Psoas muscle (tissue), 8 donors: ENCODE data around the gene SRP9. TPM values are rescaled to one million over a fixed set of nuclear protein-coding genes. Genes with fewer than 3 reads are reported as not detected.

Source experiments
- ATAC-seq, 4 donors: fragments of 200-7000 bp; cut with Tn5 transposase; one replicate each; pipeline ENCODE4 v1.9.1; 2020; ENCODE audit warnings: moderate library complexity in 3 of 4, mild to moderate bottlenecking in 2 of 4
- DNase-seq, 2 donors: peaks; one replicate each; pipeline ENCODE4 v3.0.0-alpha.2; 2020
- H3K27ac ChIP-seq: fragments of 200-600 bp; one replicate; pipeline ENCODE4 v1.8.0; 2022
- H3K27me3 ChIP-seq, 3 donors: fragments of 200-600 bp in 1 of 3; one replicate each; pipeline versions ENCODE4 v1.6.1 to v1.8.0; 2013 to 2022; ENCODE audit warnings: low read length in 2 of 3, mild to moderate bottlenecking in 2 of 3, moderate library complexity in 1 of 3; ENCODE audit not compliant: insufficient read depth in 3 of 3
- H3K36me3 ChIP-seq, 2 donors: fragments of 200-600 bp in 1 of 2; one replicate each; pipeline versions ENCODE4 v1.6.1 to v1.8.0; 2013 to 2022; ENCODE audit warnings: low read depth in 1 of 2, mild to moderate bottlenecking in 1 of 2, moderate library complexity in 1 of 2; ENCODE audit not compliant: insufficient read depth in 1 of 2
- H3K4me1 ChIP-seq: fragments of 200-600 bp; one replicate; pipeline ENCODE4 v1.8.0; 2022
- H3K4me3 ChIP-seq: fragments of 200-600 bp; one replicate; pipeline ENCODE4 v1.8.0; 2022; ENCODE audit warnings: mild to moderate bottlenecking
- H3K9me3 ChIP-seq: fragments of 200-600 bp; one replicate; pipeline ENCODE4 v1.8.0; 2022
- CTCF ChIP-seq: fragments of 200-600 bp; IDR thresholded peaks from one replicate; pipeline ENCODE4 v1.8.0; 2022; ENCODE audit warnings: antibody characterized with exemption
- WGBS, 3 donors: extraction: QIAGEN DNeasy Blood & Tissue Kit; methylation state at CpG; one replicate each; pipeline versions ENCODE4 v1.1.6 to v1.1.7; 2013; 5-methylcytosine and 5-hydroxymethylcytosine counted together
- intact Hi-C, 2 donors: fragments of 100-400 bp; cut with DNase I; formaldehyde crosslinking; loops; one replicate each; pipeline versions ENCODE4 v1.11.0 to v1.14.2; 2022
- polyA plus RNA-seq, 3 donors: library from polyadenylated mRNA; stranded (reverse); fragments of 200-250 nt; gene quantifications; one replicate each; pipeline ENCODE4 v1.2.3, GENCODE V29; 2013
- total RNA-seq, 4 donors: library from RNA; stranded (reverse); fragmentation: NEBNext Ultra II Directional in 2 of 4; extraction: Animal tissue kit (Norgen Biotek cat#: 25700) in 2 of 4; gene quantifications; one replicate each; pipeline versions ENCODE4 v1.2.1 to v1.2.4, GENCODE V29; 2021 to 2023
- donor health status: healthy with polysubstance abuse.
- donor health status: DM: no; HTN: no; CAD: no; lungs with moderate emphysema.
- donor health status: Bipolar disorder and iron deficiency.
- donor health status: healthy.
- donor health status: DM: yes; HTN: yes; CAD: no.
- donor health status: DM: no; HTN: no; CAD: no.
- donor health status: DM: no; HTN: no; CAD: no.
- donor health status: DM: yes; HTN: yes; CAD: no.

The SRP9 gene
- total and polyA plus RNA-seq, 7 donors: 137 to 216 (median 143) TPM

- Histone ChIP-seq H3K4me3 (peak overlapping the region; percentile 17), H3K27ac (peak overlapping the region; percentile 73), H3K9me3 (no peaks in the 10 kb centered on the region), H3K27me3 (no peaks in the 10 kb centered on the region), H3K36me3 (no peaks in the 10 kb centered on the region), H3K4me1 (peaks cover 47% of the 10 kb centered on the region)
- no peak for TF ChIP-seq CTCF
- DNase-seq: peak; percentile 74 to 86
- intact Hi-C loops: loop anchor here in 1 of 2 donors (10.0 kb wide), 1 partner anchor 213 kb away; no protein-coding TSS in a partner anchor
- WGBS, 3 donors: 38 to 51% (median 46%) methylated on average over 17 of the region's 17 CpGs
- ATAC-seq: peak; percentile 29 to 41 (median 36)
These were observed 9.7 kb upstream of the SRP9 start for GRCh38 chr1:225767634-225768540.

GRCh38 chr1:225768662-225769426 is 8.8 kb upstream of the SRP9 start:
- Histone ChIP-seq H3K27ac (no peak overlapping the region), H3K36me3 (no peaks in the 10 kb centered on the region), H3K4me1 (peaks cover 40% of the 10 kb centered on the region), H3K9me3 (no peaks in the 10 kb centered on the region), H3K4me3 (no peak overlapping the region), H3K27me3 (no peaks in the 10 kb centered on the region)
- intact Hi-C loops: loop anchor here in 1 of 2 donors (10.0 kb wide), 1 partner anchor 214 kb away; no protein-coding TSS in a partner anchor
- DNase-seq (no peak), ATAC-seq (no peak)
- 80 to 81% (median 81%) methylated on average over 9 of the region's 9 CpGs for WGBS, 3 donors
- no peak for TF ChIP-seq CTCF

GRCh38 chr1:225769687-225770086 is 7.9 kb upstream of the SRP9 start:
- peaks cover 36% of the 10 kb centered on the region for H3K4me1 ChIP-seq
- H3K9me3 ChIP-seq: no peaks in the 10 kb centered on the region
- ATAC-seq (no peak), DNase-seq (no peak)
- intact Hi-C loops: loop anchor here (5.0 to 10.0 kb wide), 7 partner anchors 112 to 217 kb away; partner anchors contain the start of gene ENAH (in 1 of the 2)
- WGBS, 3 donors: 87 to 92% (median 88%) methylated on average over 5 of the region's 5 CpGs
- no peak for TF ChIP-seq CTCF
- H3K27ac ChIP-seq: no peak overlapping the region
- no peak overlapping the region for H3K4me3 ChIP-seq
- no peaks in the 10 kb centered on the region for H3K27me3 ChIP-seq
- no peaks in the 10 kb centered on the region for H3K36me3 ChIP-seq

- intact Hi-C loops: loop anchor here (5.0 to 10.0 kb wide), 6 partner anchors 113 to 218 kb away; partner anchors contain the start of gene ENAH (in 1 of the 2)
- DNase-seq (no peak), ATAC-seq (no peak)
- no peaks in the 10 kb centered on the region for H3K27me3 ChIP-seq
- no peak for TF ChIP-seq CTCF
- no peaks in the 10 kb centered on the region for H3K36me3 ChIP-seq
- peaks cover 36% of the 10 kb centered on the region for H3K4me1 ChIP-seq
- WGBS, 3 donors: 53 to 59% (median 57%) methylated on average over 11 of the region's 11 CpGs
- no peak overlapping the region for H3K4me3 ChIP-seq
- H3K27ac ChIP-seq: no peak overlapping the region
- H3K9me3 ChIP-seq: no peaks in the 10 kb centered on the region
These were observed 6.9 kb upstream of the SRP9 start for GRCh38 chr1:225770561-225771248.
